Liver (tissue), 3 donors: ENCODE results near the gene SIN3B.

ENCODE experiments used
- EGR1 ChIP-seq, 2 donors: IDR thresholded peaks; 2 replicates each; pipeline ENCODE4 v1.6.1; 2016 to 2018; ENCODE audit warnings: antibody characterized with exemption in 2 of 2, low read depth in 2 of 2
- SP1 ChIP-seq: IDR thresholded peaks from 2 replicates; pipeline ENCODE4 v1.6.1; 2018; ENCODE audit warnings: antibody characterized with exemption, mild to moderate bottlenecking
- TF ChIP-seq, protein P1 (sequence below): fragments of 150-350 bp; IDR thresholded peaks from 2 replicates; pipeline ENCODE4 v1.5.1; 2017; ENCODE audit warnings: improper control_type of control experiment, low read depth, low read length; ENCODE audit not compliant: missing input control
- donor health status: healthy.
- donor health status: healthy.

DNA sequence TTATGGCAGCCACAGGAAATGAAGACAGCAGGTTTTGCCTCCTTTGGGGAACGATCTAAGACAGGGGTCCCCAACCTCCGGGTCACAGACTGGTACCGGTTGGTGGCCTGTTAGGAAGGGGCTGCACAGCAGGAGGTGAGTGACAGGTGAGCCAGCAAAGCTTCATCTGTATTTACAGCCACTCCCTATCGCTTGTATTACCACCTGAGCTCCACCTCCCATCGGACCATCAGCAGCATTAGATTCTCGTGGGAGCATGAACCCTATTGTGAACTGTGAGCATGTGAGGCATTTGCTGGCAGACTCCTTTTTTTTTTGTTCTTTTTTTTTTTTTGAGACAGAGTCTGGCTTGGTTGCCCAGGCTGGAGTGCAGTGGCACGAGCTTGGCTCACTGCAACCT, 81.8 kb downstream of the SIN3B start:
- TF ChIP-seq EGR1 (IDR thresholded peaks at IDR 0.05; ENCODE audit: low read depth in 2 of 2) (no peak), SP1 (no peak)
- TF ChIP-seq, protein P1, sequence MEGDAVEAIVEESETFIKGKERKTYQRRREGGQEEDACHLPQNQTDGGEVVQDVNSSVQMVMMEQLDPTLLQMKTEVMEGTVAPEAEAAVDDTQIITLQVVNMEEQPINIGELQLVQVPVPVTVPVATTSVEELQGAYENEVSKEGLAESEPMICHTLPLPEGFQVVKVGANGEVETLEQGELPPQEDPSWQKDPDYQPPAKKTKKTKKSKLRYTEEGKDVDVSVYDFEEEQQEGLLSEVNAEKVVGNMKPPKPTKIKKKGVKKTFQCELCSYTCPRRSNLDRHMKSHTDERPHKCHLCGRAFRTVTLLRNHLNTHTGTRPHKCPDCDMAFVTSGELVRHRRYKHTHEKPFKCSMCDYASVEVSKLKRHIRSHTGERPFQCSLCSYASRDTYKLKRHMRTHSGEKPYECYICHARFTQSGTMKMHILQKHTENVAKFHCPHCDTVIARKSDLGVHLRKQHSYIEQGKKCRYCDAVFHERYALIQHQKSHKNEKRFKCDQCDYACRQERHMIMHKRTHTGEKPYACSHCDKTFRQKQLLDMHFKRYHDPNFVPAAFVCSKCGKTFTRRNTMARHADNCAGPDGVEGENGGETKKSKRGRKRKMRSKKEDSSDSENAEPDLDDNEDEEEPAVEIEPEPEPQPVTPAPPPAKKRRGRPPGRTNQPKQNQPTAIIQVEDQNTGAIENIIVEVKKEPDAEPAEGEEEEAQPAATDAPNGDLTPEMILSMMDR = no peak
